Endothelial cell of umbilical vein (primary cell): ENCODE measurements around the gene DDX24.

ENCODE experiments used
- EZH2 ChIP-seq: IDR thresholded peaks from 2 replicates; pipeline ENCODE4 v1.6.1; 2012; ENCODE audit warnings: borderline replicate concordance, low read depth, mild to moderate bottlenecking, moderate library complexity, low read length, inconsistent platforms; ENCODE audit not compliant: severe bottlenecking
- GATA2 ChIP-seq: IDR thresholded peaks from 2 replicates; pipeline ENCODE4 v1.7.0; 2011; ENCODE audit warnings: low read depth, mild to moderate bottlenecking, moderate library complexity, mixed read lengths, low read length; ENCODE audit not compliant: insufficient read length, insufficient read depth
- JUN ChIP-seq: IDR thresholded peaks from 2 replicates; pipeline ENCODE4 v1.6.1; 2011; ENCODE audit warnings: borderline replicate concordance, low read depth; ENCODE audit not compliant: insufficient read length, insufficient read depth
- MYC ChIP-seq: IDR thresholded peaks from one replicate; pipeline ENCODE4 v1.6.1; 2011; ENCODE audit warnings: mild to moderate bottlenecking, low read depth, low read length
- POLR2A ChIP-seq: IDR thresholded peaks from 2 replicates; pipeline ENCODE4 v1.6.1; 2012; ENCODE audit warnings: low read depth, mild to moderate bottlenecking, control low read depth, low read length
- POLR2AphosphoS5 ChIP-seq: IDR thresholded peaks from 2 replicates; pipeline ENCODE4 v1.6.1; 2012; ENCODE audit warnings: low read depth, mild to moderate bottlenecking, control low read depth, low read length, moderate library complexity; ENCODE audit not compliant: insufficient read depth
- TF ChIP-seq, protein P1 (sequence below): IDR thresholded peaks from 2 replicates; pipeline ENCODE4 v1.6.1; 2011; ENCODE audit not compliant: insufficient read depth, insufficient read length
- TF ChIP-seq, protein P2 (sequence below), 2 donors: IDR thresholded peaks; 1 replicate in 1 of 2; 2 replicates in 1 of 2; pipeline ENCODE4 v1.5.1; 2011; ENCODE audit warnings: low read length in 2 of 2, mild to moderate bottlenecking in 2 of 2, moderate library complexity in 2 of 2, control low read depth in 1 of 2, inconsistent platforms in 1 of 2, low read depth in 1 of 2; ENCODE audit not compliant: insufficient read depth in 1 of 2; ENCODE audit errors: extremely low read depth in 1 of 2

DNA sequence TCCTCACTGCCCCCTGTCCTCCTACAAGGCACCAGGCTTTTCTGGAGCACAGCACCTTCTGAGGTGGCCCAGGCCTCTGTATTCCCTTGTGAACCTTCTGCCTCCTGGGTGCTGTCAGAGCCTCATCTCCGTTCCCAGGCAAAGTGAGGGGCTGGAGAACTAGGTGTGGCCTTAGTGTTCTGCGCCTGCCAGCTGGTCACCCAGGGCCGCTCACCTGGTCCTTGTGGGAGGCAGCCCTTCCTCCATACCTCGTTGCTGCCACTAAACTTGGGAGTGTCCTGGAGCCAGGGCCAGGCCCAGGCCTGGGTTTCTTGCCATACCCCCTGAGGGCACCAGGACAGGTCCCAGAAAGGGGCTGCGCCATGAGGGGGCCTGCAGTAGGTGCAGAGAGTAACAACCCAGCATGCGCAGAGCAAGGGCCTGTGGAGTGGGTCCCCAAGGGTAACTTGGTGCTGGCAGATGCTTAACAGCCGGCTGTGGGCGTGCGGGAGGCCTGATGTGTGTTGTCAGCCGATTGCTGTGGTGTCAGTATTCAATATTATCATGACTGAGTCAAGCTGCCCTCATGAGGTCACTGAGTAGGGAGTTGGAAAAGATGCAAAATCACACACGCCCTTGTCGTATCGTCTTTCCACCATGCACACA lies 37.8 kb downstream of the DDX24 start:
- TF ChIP-seq, protein P1, sequence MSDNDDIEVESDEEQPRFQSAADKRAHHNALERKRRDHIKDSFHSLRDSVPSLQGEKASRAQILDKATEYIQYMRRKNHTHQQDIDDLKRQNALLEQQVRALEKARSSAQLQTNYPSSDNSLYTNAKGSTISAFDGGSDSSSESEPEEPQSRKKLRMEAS: no peak
- TF ChIP-seq, protein P2, sequence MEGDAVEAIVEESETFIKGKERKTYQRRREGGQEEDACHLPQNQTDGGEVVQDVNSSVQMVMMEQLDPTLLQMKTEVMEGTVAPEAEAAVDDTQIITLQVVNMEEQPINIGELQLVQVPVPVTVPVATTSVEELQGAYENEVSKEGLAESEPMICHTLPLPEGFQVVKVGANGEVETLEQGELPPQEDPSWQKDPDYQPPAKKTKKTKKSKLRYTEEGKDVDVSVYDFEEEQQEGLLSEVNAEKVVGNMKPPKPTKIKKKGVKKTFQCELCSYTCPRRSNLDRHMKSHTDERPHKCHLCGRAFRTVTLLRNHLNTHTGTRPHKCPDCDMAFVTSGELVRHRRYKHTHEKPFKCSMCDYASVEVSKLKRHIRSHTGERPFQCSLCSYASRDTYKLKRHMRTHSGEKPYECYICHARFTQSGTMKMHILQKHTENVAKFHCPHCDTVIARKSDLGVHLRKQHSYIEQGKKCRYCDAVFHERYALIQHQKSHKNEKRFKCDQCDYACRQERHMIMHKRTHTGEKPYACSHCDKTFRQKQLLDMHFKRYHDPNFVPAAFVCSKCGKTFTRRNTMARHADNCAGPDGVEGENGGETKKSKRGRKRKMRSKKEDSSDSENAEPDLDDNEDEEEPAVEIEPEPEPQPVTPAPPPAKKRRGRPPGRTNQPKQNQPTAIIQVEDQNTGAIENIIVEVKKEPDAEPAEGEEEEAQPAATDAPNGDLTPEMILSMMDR (IDR thresholded peaks at IDR 0.05; ENCODE audit: extremely low read depth in 1 of 2, insufficient read depth in 1 of 2, low read depth in 1 of 2, low read length in 2 of 2): no peak
- no peak for TF ChIP-seq POLR2A
- TF ChIP-seq POLR2AphosphoS5: no peak
- TF ChIP-seq JUN: no peak
- TF ChIP-seq EZH2: no peak
- no peak for TF ChIP-seq GATA2
- no peak for TF ChIP-seq MYC
